NT2/D1 (cell line): Measurements from ENCODE around the gene CERS3.
A peak's percentile ranks its signal among the peaks of the same experiment; 100 is the strongest.

Experiments
- DNase-seq: peaks from one replicate; pipeline ENCODE4 v3.0.0-alpha.2; 2011; ENCODE audit warnings: low read depth, low spot score
- H3K27me3 ChIP-seq: 2 replicates; pipeline ENCODE4 v1.6.0; 2011; ENCODE audit warnings: mild to moderate bottlenecking; ENCODE audit not compliant: insufficient read length, insufficient read depth
- H3K36me3 ChIP-seq: 2 replicates; pipeline ENCODE4 v1.6.1; 2011; ENCODE audit warnings: mild to moderate bottlenecking, low read length, mixed read lengths; ENCODE audit not compliant: insufficient read depth, insufficient read length
- H3K4me1 ChIP-seq: 2 replicates; pipeline ENCODE4 v1.5.1; 2011; ENCODE audit not compliant: insufficient read depth, insufficient read length
- H3K4me3 ChIP-seq: 2 replicates; pipeline ENCODE4 v1.5.1; 2011; ENCODE audit warnings: low read depth; ENCODE audit not compliant: insufficient read length
- H3K9ac ChIP-seq: 2 replicates; pipeline ENCODE4 v1.6.0; 2011; ENCODE audit warnings: low read depth; ENCODE audit not compliant: insufficient read length
- H3K9me3 ChIP-seq: 2 replicates; pipeline ENCODE4 v1.5.1; 2011; ENCODE audit warnings: mild to moderate bottlenecking, low read length; ENCODE audit not compliant: insufficient read depth
- SUZ12 ChIP-seq: IDR thresholded peaks from 2 replicates; pipeline ENCODE4 v1.6.1; 2011; ENCODE audit not compliant: insufficient read length, insufficient read depth; ENCODE audit errors: extremely low read depth
- YY1 ChIP-seq: IDR thresholded peaks from 2 replicates; pipeline ENCODE4 v1.6.1; 2011; ENCODE audit not compliant: insufficient read length, insufficient read depth
- ZNF274 ChIP-seq: IDR thresholded peaks from 2 replicates; pipeline ENCODE4 v1.6.1; 2011; ENCODE audit warnings: mild to moderate bottlenecking, low read depth, low read length

CERS3 gene

DNA sequence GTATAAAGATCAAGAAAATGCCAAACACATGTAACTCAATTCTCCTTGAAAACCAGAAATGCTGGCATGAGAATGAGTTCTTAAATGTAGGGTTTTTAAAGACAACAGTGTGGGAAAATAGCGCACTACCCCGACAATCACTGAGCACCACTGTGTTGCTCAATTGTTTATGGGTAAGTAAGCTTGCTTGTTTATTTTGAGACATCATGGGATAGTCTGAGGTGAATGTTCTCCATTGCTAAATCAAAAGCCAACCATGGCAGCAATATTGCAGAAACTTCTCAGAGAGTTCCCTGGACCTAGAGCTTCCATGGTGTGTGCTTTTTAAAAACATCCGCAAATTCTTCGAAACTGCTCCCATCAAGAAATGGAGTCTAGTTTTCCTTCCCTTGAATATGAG is 62.7 kb downstream of the CERS3 start:
- no peak for TF ChIP-seq SUZ12
- TF ChIP-seq ZNF274, result no peak
- TF ChIP-seq YY1, result no peak
- Histone ChIP-seq H3K9me3 (0 out of 2 replicates have a peak, but pooled peaks cover 7% of the 10 kb centered on the region), H3K9ac (no peak overlapping the region), H3K27me3 (no peaks in the 10 kb centered on the region), H3K4me1 (no peaks in the 10 kb centered on the region), H3K36me3 (no peaks in the 10 kb centered on the region), H3K4me3 (no peak overlapping the region)
- DNase-seq, result no peak

DNA sequence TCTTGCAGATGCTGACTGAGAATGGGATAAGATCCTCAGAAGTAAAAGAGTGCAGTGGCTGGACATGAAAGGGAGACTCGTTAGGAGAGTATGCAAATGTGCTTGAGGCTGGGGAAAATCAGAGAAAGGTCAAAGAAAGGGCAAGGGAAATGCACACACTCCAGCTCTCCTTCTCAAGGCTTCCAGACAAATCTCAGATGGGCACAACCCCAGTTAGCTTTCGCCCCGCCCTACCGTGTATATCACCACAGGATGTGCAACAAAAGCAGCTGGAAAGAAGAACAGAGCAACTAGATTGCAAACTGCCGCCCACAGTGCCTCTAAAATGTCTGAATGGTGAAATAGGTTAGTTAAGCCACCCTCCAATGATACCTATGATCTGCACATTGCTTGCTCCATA is 63.9 kb downstream of the CERS3 start:
- TF ChIP-seq ZNF274, result no peak
- no peak for TF ChIP-seq SUZ12
- no peak for TF ChIP-seq YY1
- H3K36me3 ChIP-seq, result no peaks in the 10 kb centered on the region
- H3K4me1 ChIP-seq, result no peaks in the 10 kb centered on the region
- H3K27me3 ChIP-seq, result no peaks in the 10 kb centered on the region
- H3K4me3 ChIP-seq, result no peak overlapping the region
- no peak for DNase-seq
- no peak overlapping the region for H3K9ac ChIP-seq
- peaks cover 17% of the 10 kb centered on the region for H3K9me3 ChIP-seq

DNA sequence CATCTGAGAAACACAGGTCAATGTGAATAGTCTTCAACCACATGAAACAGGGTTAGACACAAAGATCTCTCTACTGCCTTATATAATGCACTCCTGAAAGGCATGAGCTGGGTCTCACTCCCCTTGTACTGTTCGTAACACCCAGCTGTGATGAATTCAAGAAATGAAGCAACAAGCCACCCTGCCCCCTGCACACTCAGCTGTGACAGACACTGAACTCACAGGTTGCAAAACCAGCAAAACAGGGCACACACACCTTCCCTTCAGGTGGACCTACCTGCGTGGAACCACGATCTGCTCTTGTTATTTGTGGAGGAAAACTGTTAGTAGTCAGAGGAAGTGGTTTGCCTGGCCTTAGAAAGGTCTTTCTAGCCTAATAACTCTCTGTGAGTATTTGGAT is 64.5 kb downstream of the CERS3 start:
- H3K4me3 ChIP-seq, result no peak overlapping the region
- H3K4me1 ChIP-seq, result no peaks in the 10 kb centered on the region
- no peaks in the 10 kb centered on the region for H3K27me3 ChIP-seq
- TF ChIP-seq SUZ12 (no peak), ZNF274 (no peak), YY1 (no peak)
- no peak for DNase-seq
- H3K9ac ChIP-seq, result no peak overlapping the region
- no peaks in the 10 kb centered on the region for H3K36me3 ChIP-seq
- H3K9me3 ChIP-seq, result peaks cover 23% of the 10 kb centered on the region

DNA sequence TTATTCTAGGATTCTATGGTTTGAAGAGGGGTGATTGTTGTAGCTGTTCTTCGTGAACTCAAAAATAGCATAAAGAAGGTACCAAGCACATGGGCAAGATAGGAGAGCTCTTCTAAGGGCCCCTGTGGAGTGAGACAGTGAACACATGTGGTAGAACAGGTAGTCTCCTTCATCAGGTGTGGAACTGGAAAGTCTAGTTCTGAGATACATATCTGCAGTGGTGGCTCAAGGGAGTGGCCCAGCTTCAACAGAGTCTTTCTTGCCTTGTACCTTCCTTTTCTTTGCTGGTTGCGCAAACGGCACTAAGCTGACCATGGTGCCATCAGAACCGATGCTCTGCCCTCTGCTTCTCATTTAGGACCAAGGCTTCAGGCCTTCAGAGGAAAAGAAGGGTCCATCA is 65.2 kb downstream of the CERS3 start:
- Histone ChIP-seq H3K9ac (no peak overlapping the region), H3K36me3 (no peaks in the 10 kb centered on the region), H3K4me1 (no peaks in the 10 kb centered on the region), H3K27me3 (no peaks in the 10 kb centered on the region), H3K9me3 (peaks cover 30% of the 10 kb centered on the region), H3K4me3 (no peak overlapping the region)
- no peak for DNase-seq
- TF ChIP-seq YY1, result no peak
- no peak for TF ChIP-seq ZNF274
- TF ChIP-seq SUZ12, result no peak

DNA sequence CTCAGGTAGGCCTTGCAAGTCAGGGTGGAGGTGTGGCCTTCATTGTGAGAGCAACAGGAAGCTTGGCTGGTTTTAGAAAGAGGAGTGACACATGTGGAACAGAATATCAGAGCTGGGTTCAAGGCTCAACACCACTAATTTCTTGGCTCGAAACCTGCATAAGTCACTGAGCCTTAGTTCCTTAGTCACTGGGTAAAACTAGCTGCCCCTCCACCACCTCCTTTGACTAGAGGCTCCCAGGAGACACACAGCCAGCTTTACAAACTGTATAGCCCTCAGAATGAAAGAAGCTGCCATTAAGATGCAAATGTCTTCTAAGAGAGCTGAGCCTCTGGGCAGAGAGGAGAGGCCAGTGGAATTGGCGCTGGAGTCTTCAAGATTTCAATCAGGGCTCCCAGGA is 67.7 kb downstream of the CERS3 start:
- Histone ChIP-seq H3K4me3 (no peak overlapping the region), H3K4me1 (no peaks in the 10 kb centered on the region), H3K27me3 (no peaks in the 10 kb centered on the region), H3K9me3 (peaks cover 55% of the 10 kb centered on the region), H3K36me3 (no peaks in the 10 kb centered on the region), H3K9ac (no peak overlapping the region)
- TF ChIP-seq SUZ12 (no peak), YY1 (no peak), ZNF274 (no peak)
- peak; percentile 77 for DNase-seq

DNA sequence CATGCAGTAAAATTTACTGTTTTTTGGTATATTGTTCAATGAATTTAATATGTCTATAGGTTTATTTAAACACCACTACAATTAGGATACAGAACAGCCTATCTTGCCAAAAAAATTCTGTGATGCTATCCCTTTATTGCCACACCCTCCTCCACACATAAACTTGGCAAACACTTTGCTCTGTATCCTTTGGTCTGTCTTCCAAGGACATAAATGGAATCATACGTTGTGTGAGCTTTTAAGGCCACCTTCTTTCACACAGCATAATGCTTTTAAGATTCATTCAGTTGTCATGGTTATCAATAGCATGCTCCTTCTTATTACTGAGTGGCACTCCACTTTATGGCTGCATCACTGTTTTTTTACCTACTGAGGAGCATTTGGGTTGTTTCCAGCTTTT is 71.5 kb downstream of the CERS3 start:
- no peak for DNase-seq

DNA sequence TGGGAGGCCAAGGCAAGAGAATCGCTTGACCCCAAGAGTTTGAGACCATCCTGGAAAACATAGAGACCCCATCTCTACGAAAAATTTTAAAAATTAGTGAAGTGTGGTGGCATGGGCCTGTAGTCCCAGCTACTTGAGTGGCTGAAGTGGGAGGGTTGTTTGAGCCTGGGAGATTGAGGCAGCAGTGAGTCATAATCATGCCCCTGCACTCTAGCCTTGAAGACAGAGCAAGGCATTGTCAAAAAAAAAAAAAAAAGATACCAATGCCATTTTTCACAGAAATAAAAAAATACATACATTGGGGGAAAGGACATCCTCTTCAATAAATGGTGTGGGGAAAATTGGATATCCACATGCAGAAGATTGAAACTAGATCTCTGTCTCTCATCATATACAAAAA is 74.6 kb downstream of the CERS3 start:
- Histone ChIP-seq H3K9me3 (peaks cover 68% of the 10 kb centered on the region), H3K4me1 (no peaks in the 10 kb centered on the region), H3K4me3 (no peak overlapping the region), H3K36me3 (no peaks in the 10 kb centered on the region), H3K27me3 (no peaks in the 10 kb centered on the region), H3K9ac (no peak overlapping the region)
- no peak for DNase-seq
- no peak for TF ChIP-seq ZNF274
- TF ChIP-seq YY1, result no peak
- TF ChIP-seq SUZ12, result no peak

More for the DNA sequence above, 71.5 kb downstream of the CERS3 start:
- Histone ChIP-seq H3K9me3 (peaks cover 77% of the 10 kb centered on the region), H3K4me1 (no peaks in the 10 kb centered on the region), H3K4me3 (no peak overlapping the region), H3K36me3 (no peaks in the 10 kb centered on the region), H3K9ac (no peak overlapping the region), H3K27me3 (no peaks in the 10 kb centered on the region)
- no peak for TF ChIP-seq SUZ12
- no peak for TF ChIP-seq YY1
- no peak for TF ChIP-seq ZNF274
